ENCODE data around the gene LTA.
A peak's percentile ranks its signal among the peaks of the same experiment; 100 is the strongest.
"Not testable (repeated sequence)": the region's sequence is repeated elsewhere in the genome, so short reads cannot be mapped to it uniquely, and the experiment has no call there.

The LTA gene

DNA sequence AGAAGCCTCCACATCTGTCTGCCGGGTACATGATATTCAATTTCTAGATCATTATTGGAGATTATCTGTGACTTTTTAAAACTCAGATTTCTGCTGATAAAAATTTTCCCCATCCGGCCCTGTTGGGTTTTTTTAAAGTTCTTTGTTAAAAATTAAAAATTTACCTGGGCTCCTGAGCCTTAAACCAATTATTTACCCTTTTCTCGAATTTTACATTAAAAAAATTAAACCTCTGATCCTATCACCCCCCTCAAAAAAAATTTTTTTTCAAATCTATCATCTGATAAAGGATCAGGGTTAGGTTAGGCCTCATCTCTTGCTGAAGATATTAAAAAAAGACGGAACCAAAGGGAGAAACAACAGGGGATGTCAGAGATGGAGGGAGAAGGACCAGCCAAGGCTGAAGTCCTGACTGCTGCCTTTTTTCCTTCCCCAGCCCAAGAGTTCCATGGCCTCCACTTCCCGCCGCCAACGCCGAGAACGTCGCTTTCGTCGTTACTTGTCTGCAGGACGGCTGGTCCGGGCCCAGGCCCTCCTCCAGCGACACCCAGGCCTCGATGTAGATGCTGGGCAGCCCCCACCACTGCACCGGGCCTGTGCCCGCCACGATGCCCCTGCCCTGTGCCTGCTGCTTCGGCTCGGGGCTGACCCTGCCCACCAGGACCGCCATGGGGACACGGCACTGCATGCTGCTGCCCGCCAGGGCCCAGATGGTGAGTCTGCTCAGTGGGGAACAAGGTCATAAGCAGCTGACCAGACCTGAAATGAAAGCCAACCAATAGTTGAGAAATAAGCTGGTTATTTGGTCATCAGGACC lies 24.2 kb upstream of the LTA start:
- in situ Hi-C loops (cut with HindIII; ENCODE audit: low sequenced_read_pairs): no loop called here
- DNase-seq (ENCODE audit: low read depth): no peak
- H3K4me3 ChIP-seq (ENCODE audit: low read depth, low read length): peak overlapping the region; percentile 54
- TF ChIP-seq, protein P1, sequence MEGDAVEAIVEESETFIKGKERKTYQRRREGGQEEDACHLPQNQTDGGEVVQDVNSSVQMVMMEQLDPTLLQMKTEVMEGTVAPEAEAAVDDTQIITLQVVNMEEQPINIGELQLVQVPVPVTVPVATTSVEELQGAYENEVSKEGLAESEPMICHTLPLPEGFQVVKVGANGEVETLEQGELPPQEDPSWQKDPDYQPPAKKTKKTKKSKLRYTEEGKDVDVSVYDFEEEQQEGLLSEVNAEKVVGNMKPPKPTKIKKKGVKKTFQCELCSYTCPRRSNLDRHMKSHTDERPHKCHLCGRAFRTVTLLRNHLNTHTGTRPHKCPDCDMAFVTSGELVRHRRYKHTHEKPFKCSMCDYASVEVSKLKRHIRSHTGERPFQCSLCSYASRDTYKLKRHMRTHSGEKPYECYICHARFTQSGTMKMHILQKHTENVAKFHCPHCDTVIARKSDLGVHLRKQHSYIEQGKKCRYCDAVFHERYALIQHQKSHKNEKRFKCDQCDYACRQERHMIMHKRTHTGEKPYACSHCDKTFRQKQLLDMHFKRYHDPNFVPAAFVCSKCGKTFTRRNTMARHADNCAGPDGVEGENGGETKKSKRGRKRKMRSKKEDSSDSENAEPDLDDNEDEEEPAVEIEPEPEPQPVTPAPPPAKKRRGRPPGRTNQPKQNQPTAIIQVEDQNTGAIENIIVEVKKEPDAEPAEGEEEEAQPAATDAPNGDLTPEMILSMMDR (IDR thresholded peaks at IDR 0.05; ENCODE audit: low read depth, low read length, missing control alignments): no peak

DNA sequence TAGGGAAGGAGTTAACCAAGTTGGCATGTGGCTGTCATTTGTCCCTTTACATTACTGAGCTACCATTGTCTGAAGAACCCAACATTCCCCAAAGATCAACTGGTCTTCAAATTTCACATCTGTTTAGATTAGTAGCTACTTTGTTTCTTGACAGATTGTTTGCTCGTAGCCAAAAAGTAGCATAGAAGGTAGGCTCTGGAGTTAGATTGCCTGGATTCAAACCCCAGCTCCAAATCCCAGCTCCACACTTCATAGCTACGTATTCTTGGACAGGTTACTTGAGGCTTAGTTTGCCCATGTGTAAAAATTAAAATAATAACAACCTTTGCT lies 23.6 kb upstream of the LTA start:
- H3K4me3 ChIP-seq (ENCODE audit: low read depth, low read length): peak overlapping the region; percentile 54
- in situ Hi-C loops (cut with HindIII; ENCODE audit: low sequenced_read_pairs): no loop called here
- no peak for DNase-seq (ENCODE audit: low read depth)
- TF ChIP-seq, protein P1 (IDR thresholded peaks at IDR 0.05; ENCODE audit: low read depth, low read length, missing control alignments): no peak

DNA sequence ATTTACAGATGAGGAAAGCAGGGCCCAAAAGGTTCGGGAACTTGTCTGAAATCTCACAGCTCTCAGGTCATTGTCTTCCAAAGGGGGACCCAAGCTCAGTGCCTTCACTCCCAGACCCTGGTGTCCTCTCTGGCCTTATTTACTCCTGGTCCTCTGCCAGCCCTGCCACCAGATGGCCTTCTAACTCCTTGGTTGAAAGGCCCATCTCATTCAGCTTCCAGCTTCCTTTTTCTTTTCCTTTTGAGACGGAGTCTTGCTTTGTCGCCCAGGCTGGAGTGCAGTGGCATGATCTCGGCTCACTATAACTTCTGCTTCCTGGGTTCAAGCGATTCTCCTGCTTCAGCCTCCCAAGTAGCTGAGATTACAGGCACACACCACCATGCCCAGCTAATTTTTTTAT lies 20.7 kb upstream of the LTA start:
- H3K4me3 ChIP-seq (ENCODE audit: low read depth, low read length); in situ Hi-C loops (cut with HindIII; ENCODE audit: low sequenced_read_pairs); DNase-seq (ENCODE audit: low read depth): not testable (repeated sequence)

DNA sequence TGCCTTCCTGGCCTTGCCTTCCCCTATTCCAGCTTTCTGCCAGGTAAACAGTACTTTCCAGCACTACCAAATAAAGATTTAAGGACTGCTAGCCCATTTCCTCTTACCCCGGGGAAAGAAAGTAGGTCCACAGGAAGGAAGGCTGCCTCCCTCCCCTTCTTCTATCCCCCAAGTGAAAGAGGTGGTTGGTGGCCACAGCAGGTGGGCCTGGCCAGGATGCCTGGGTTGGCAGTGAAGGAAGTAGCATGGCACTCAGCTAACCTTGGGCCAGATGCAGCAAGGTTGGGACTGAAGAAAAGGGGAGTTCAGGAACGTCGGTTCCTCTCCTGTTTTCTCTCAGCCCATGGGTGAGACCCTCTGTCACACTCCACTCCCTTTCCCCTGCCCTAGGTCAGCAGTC lies 15.8 kb upstream of the LTA start:
- TF ChIP-seq, protein P1 (IDR thresholded peaks at IDR 0.05; ENCODE audit: low read depth, low read length, missing control alignments): no peak
- no peak for DNase-seq (ENCODE audit: low read depth)
- in situ Hi-C loops (cut with HindIII; ENCODE audit: low sequenced_read_pairs): no loop called here
- H3K4me3 ChIP-seq (ENCODE audit: low read depth, low read length): no peak overlapping the region

DNA sequence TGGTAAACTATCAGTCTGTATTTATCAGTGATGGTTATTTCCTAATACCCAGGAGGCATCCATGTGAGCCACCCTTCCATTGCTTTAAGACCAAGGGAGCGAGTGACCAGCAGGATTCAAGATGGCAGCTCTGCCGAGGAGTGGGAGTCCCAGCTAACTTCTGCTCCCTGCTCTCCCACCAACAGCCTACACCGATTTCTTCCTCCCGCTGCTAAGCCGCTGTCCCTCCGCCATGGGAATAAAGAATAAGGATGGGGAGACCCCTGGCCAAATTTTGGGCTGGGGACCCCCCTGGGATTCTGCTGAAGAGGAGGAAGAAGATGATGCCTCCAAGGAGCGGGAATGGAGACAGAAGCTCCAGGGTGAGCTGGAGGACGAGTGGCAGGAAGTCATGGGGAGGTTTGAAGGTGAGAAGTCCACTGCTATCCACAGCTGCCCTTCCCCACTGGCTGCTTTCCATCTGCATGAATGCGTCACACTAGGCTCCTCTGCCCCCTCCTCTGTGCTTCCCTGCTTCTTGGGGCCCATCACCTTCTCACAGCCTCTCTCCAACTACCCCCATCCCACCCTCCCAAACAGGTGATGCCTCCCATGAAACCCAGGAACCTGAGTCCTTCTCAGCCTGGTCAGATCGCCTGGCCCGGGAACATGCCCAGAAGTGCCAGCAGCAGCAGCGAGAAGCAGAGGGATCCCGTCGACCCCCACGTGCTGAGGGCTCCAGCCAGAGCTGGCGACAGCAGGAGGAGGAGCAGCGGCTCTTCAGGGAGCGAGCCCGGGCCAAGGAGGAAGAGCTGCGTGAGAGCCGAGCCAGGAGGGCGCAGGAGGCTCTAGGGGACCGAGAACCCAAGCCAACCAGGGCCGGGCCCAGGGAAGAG lies 14.4 kb upstream of the LTA start:
- DNase-seq (ENCODE audit: low read depth): no peak
- TF ChIP-seq, protein P1 (IDR thresholded peaks at IDR 0.05; ENCODE audit: low read depth, low read length, missing control alignments): no peak
- H3K4me3 ChIP-seq (ENCODE audit: low read depth, low read length): no peak overlapping the region
- in situ Hi-C loops (cut with HindIII; ENCODE audit: low sequenced_read_pairs): no loop called here

DNA sequence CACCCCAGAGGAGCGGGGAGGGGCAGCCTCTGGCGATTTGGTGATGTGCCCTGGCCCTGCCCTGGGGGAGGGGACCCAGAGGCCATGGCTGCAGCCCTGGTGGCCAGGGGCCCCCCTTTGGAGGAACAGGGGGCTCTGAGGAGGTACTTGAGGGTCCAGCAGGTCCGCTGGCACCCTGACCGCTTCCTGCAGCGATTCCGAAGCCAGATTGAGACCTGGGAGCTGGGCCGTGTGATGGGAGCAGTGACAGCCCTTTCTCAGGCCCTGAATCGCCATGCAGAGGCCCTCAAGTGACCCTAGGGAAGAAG lies 13.8 kb upstream of the LTA start:
- no peak overlapping the region for H3K4me3 ChIP-seq (ENCODE audit: low read depth, low read length)
- TF ChIP-seq, protein P1 (IDR thresholded peaks at IDR 0.05; ENCODE audit: low read depth, low read length, missing control alignments): no peak
- DNase-seq (ENCODE audit: low read depth): no peak
- in situ Hi-C loops (cut with HindIII; ENCODE audit: low sequenced_read_pairs): no loop called here

All from astrocyte of the cerebellum (primary cell).